HepG2 (cell line): ENCODE data around the gene MARCHF2.

Source experiments
- CTCF ChIP-seq: sonication (generic); formaldehyde crosslinking; IDR thresholded peaks from 2 replicates; pipeline ENCODE4 v1.5.0; 2020; ENCODE audit warnings: mild to moderate bottlenecking, missing genetic modification reagents, moderate library complexity
- EP300 ChIP-seq, 3 experiments: sonication (generic) in 1 of 3; formaldehyde crosslinking in 1 of 3; IDR thresholded peaks; 2 replicates each; pipeline versions ENCODE4 v1.5.1 to v1.6.1; 2011 to 2020; ENCODE audit warnings: low read depth in 2 of 3, low read length in 2 of 3, borderline replicate concordance in 1 of 3, improper control_type of control experiment in 1 of 3, mild to moderate bottlenecking in 1 of 3, missing genetic modification reagents in 1 of 3, moderate library complexity in 1 of 3
- MTA1 ChIP-seq: sonication (generic); formaldehyde crosslinking; IDR thresholded peaks from 2 replicates; pipeline ENCODE4 v1.4.0; 2020; ENCODE audit warnings: missing genetic modification reagents, mild to moderate bottlenecking, borderline replicate concordance
- MXI1 ChIP-seq: IDR thresholded peaks from 3 replicates; pipeline ENCODE4 v1.6.1; 2012; ENCODE audit warnings: low read depth, low read length, inconsistent platforms, borderline replicate concordance
- TRAFD1 ChIP-seq: sonication (generic); formaldehyde crosslinking; IDR thresholded peaks from 2 replicates; pipeline ENCODE4 v1.5.1; 2020; ENCODE audit warnings: missing genetic modification reagents, mild to moderate bottlenecking, borderline replicate concordance
- ZBTB21 ChIP-seq: sonication (generic); formaldehyde crosslinking; IDR thresholded peaks from 2 replicates; pipeline ENCODE4 v1.4.0; 2020; ENCODE audit warnings: missing genetic modification reagents
- ZBTB46 ChIP-seq: sonication (generic); formaldehyde crosslinking; IDR thresholded peaks from 2 replicates; pipeline ENCODE4 v1.4.0; 2020; ENCODE audit warnings: mild to moderate bottlenecking, missing genetic modification reagents, borderline replicate concordance
- ZNF160 ChIP-seq: sonication (generic); formaldehyde crosslinking; IDR thresholded peaks from 2 replicates; pipeline ENCODE4 v1.8.0; 2022; ENCODE audit warnings: mild to moderate bottlenecking, inconsistent platforms, missing genetic modification reagents
- ZNF18 ChIP-seq: sonication (generic); formaldehyde crosslinking; IDR thresholded peaks from 2 replicates; pipeline ENCODE4 v1.8.0; 2022; ENCODE audit warnings: mild to moderate bottlenecking, missing genetic modification reagents; ENCODE audit not compliant: insufficient replicate concordance
- ZNF407 ChIP-seq: sonication (generic); formaldehyde crosslinking; IDR thresholded peaks from one replicate; pipeline ENCODE4 v1.5.1; 2020; ENCODE audit warnings: mild to moderate bottlenecking, missing genetic modification reagents; ENCODE audit errors: not compliant biosample characterization
- ZNF512 ChIP-seq: sonication (generic); formaldehyde crosslinking; IDR thresholded peaks from 2 replicates; pipeline ENCODE4 v1.4.0; 2020; ENCODE audit warnings: mild to moderate bottlenecking, missing genetic modification reagents
- ZNF549 ChIP-seq: sonication (generic); formaldehyde crosslinking; IDR thresholded peaks from 2 replicates; pipeline ENCODE4 v1.5.0; 2020; ENCODE audit warnings: missing genetic modification reagents
- ZNF597 ChIP-seq: sonication (generic); formaldehyde crosslinking; IDR thresholded peaks from 2 replicates; pipeline ENCODE4 v1.5.0; 2020; ENCODE audit warnings: missing genetic modification reagents

- no peak for TF ChIP-seq ZNF160 (CRISPR knock-in tag)
- TF ChIP-seq ZNF18 (CRISPR knock-in tag) = no peak
- no peak for TF ChIP-seq MXI1
- TF ChIP-seq ZNF407 (CRISPR knock-in tag) = no peak
- no peak for TF ChIP-seq ZNF549 (CRISPR knock-in tag)
- TF ChIP-seq ZNF512 (CRISPR knock-in tag) = no peak
- no peak for TF ChIP-seq EP300 (IDR thresholded peaks at IDR 0.05; ENCODE audit: low read depth in 2 of 2, low read length in 2 of 2)
- no peak for TF ChIP-seq EP300 (CRISPR knock-in tag; IDR thresholded peaks at IDR 0.05; ENCODE audit: borderline replicate concordance)
- TF ChIP-seq ZBTB46 = no peak
- no peak for TF ChIP-seq TRAFD1
- TF ChIP-seq MTA1 (CRISPR knock-in tag) = no peak
- no peak for TF ChIP-seq ZBTB21 (CRISPR knock-in tag)
- TF ChIP-seq ZNF597 (CRISPR knock-in tag) = no peak
- TF ChIP-seq CTCF (CRISPR knock-in tag) = no peak
These were observed 56.7 kb downstream of the MARCHF2 start for GRCh38 chr19:8469613-8470368.
